AG09319 (cell line): ENCODE results near the gene FMN1.

Experiments
- DNase-seq: peaks from one replicate; pipeline ENCODE4 v3.0.0-alpha.2; 2010; ENCODE audit warnings: low read depth; ENCODE audit errors: extremely low read depth
- TF ChIP-seq, protein P1 (sequence below): IDR thresholded peaks from 2 replicates; pipeline ENCODE4 v1.5.1; 2011; ENCODE audit warnings: low read depth, mild to moderate bottlenecking, inconsistent platforms, low read length, moderate library complexity

FMN1 gene

DNA sequence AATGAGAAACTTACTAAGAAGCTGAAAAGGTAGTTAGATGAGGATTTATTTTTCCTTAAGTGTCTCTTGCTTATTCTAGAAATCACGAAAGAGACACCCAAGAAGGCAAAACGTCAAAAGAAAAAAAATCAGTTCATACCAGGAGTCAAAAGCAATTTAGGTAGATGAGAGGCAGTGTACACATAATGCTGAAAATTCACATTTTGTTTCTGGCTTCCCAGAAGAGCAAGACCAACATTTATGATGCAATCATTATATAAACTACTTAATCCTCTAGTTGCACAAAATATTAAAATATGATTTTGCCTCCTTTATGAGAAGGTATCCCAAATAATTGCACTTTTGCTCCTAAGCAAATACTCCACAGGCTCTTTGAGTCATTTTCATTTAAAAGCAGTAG is 228.0 kb downstream of the FMN1 start:
- TF ChIP-seq, protein P1, sequence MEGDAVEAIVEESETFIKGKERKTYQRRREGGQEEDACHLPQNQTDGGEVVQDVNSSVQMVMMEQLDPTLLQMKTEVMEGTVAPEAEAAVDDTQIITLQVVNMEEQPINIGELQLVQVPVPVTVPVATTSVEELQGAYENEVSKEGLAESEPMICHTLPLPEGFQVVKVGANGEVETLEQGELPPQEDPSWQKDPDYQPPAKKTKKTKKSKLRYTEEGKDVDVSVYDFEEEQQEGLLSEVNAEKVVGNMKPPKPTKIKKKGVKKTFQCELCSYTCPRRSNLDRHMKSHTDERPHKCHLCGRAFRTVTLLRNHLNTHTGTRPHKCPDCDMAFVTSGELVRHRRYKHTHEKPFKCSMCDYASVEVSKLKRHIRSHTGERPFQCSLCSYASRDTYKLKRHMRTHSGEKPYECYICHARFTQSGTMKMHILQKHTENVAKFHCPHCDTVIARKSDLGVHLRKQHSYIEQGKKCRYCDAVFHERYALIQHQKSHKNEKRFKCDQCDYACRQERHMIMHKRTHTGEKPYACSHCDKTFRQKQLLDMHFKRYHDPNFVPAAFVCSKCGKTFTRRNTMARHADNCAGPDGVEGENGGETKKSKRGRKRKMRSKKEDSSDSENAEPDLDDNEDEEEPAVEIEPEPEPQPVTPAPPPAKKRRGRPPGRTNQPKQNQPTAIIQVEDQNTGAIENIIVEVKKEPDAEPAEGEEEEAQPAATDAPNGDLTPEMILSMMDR: no peak
- no peak for DNase-seq

DNA sequence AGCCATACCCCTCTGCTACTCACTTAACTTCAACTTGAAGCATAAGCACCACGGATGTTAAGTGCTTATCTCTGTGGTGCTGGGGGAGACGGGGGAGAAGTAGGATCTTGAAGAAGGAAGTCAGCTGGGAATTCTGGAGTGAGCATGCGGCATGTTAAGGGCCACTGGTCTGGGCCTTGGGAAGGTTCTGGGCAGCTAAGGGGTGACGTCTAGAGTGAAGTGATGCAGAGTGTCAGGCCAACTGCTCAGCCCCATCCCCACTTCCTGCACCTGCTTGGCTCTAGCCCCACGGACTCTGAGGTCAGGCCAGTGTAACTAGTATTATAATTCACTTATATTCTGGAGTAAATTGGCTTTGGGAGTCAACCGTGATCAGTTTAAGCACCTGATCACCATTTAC is 228.6 kb downstream of the FMN1 start:
- DNase-seq: no peak
- TF ChIP-seq, protein P1: no peak

DNA sequence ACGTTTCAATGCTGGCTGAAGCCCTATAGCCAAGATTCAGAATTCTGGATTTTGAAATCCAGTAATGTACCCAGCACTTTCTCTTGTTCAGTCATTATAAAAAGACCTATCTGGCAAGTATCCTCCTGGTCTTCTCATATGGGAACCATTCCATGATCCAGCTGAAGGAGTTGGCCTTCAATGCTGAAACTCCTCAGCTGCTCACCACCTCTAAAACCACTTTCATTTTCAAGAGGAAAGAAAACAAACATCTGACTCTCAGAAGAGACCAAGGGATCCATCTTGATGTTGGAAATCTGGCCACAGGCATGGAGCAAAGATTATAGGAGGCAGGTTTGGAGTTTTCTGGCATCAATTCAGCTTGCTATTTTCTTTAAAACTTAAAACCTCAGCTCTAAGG is 235.4 kb downstream of the FMN1 start:
- TF ChIP-seq, protein P1: no peak
- DNase-seq: no peak

DNA sequence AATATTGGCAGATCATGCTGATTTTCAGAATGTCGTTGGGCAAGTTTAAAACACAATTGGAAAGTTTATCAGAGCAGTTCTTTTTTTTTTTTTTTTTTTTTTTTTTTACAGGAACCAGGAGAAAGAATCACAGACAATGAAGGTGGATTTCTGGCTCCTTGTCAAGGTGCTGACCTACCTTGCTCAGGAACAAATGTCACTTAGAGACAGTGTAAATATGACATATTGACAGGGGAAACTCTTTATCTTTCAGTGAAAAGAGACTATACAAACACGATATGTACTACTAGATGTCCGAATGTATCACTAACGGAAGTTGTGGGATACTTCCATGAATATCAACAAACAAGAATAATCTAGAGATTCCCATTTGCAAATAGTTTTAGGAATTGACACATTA is 237.3 kb downstream of the FMN1 start:
- no peak for DNase-seq
- TF ChIP-seq, protein P1: no peak

DNA sequence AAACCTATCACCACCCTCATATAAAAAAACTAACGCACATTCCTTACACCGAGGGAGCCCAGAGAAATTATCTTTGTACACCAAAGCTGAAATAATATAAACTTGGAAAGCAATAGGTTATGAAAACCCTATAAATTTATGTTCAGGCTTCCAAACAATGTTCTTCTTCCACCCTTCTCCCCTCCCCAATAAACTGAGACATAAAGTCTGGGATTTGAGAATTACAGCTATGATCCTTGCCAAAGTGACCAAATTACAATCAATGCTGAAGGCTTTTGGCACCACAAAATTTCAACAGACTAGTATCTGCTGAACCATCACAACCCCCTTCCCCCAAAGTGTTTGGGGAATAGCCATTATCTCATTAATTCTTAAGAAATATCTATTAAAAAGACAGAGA is 237.8 kb downstream of the FMN1 start:
- TF ChIP-seq, protein P1: no peak

DNA sequence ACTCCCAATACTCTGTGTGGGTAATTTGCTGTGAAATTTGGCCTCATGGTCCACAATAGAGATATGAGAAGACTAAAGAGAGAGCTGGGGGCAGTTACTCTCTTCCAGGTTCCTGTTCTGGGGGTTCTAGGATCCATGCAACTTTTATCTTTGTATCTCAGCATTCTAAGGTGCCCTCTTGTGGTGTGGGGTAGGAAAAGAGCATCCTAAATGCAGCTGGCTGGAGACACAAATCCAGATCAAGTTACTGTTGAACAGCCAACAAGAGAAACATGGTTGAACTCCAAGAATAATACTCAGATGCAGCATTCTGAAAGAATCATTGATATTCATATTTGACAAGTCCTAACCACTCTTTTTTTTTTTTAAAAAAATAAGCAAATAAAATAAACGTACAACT is 238.5 kb downstream of the FMN1 start:
- peak; percentile 88 for DNase-seq
- TF ChIP-seq, protein P1: peak; percentile 74

More for the DNA sequence above, 237.8 kb downstream of the FMN1 start:
- no peak for DNase-seq

DNA sequence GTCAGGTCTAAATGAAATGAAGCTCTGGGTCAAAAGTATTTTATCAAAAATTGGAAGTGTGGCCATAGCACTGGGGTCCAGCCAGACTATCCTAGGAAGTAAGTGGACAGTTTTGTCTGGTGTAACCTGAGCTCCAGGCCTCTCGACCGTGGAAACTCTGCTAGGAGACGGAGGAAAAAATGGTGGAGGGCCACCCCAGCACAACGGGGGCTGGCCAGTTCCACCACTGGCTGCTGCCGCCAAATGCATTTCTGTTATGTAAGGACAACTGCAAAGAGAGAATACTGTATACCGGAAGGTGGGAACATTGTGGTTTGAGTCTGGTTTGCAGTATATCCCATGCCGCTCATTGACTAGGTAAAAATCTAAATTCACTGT is 241.0 kb downstream of the FMN1 start:
- DNase-seq: no peak
- TF ChIP-seq, protein P1: no peak
